Upper lobe of left lung (tissue), 6 donors: ENCODE measurements around the gene AFF3. TPM values are rescaled to one million over a fixed set of nuclear protein-coding genes. Genes with fewer than 3 reads are reported as not detected.

Experiments
- ATAC-seq, 2 donors: fragments of 200-7000 bp; cut with Tn5 transposase; one replicate each; pipeline ENCODE4 v1.9.1; 2022; ENCODE audit warnings: mild to moderate bottlenecking in 2 of 2, moderate library complexity in 2 of 2; ENCODE audit not compliant: low FRiP score in 2 of 2
- DNase-seq, 2 donors: peaks; one replicate each; pipeline ENCODE4 v3.0.0-alpha.2; 2019 to 2020
- H3K27ac ChIP-seq, 4 donors: fragments of 200-600 bp; sonication (generic); one replicate each; pipeline ENCODE4 v1.5.1; 2016 to 2019
- H3K27me3 ChIP-seq, 4 donors: fragments of 200-600 bp; sonication (generic); one replicate each; pipeline ENCODE4 v1.5.1; 2017 to 2019
- H3K36me3 ChIP-seq, 4 donors: fragments of 200-600 bp; sonication (generic); one replicate each; pipeline ENCODE4 v1.5.1; 2016 to 2019
- H3K4me1 ChIP-seq, 4 donors: fragments of 200-600 bp; sonication (generic); one replicate each; pipeline ENCODE4 v1.5.1; 2018 to 2019
- H3K4me3 ChIP-seq, 4 donors: fragments of 200-600 bp; sonication (generic); one replicate each; pipeline ENCODE4 v1.5.1; 2017 to 2019; ENCODE audit warnings: mild to moderate bottlenecking in 2 of 4, moderate library complexity in 1 of 4
- H3K9me3 ChIP-seq, 4 donors: fragments of 200-600 bp; sonication (generic); one replicate each; pipeline ENCODE4 v1.5.1; 2018 to 2019
- EP300 ChIP-seq, 4 donors: sonication (generic); formaldehyde crosslinking; IDR thresholded peaks; one replicate each; pipeline ENCODE4 v1.5.1; 2017; ENCODE audit warnings: antibody characterized with exemption in 4 of 4, control low read depth in 2 of 4
- POLR2A ChIP-seq, 4 donors: fragments of 450-650 bp; IDR thresholded peaks; one replicate each; pipeline ENCODE4 v1.5.1; 2016 to 2017; ENCODE audit warnings: antibody characterized with exemption in 4 of 4, mild to moderate bottlenecking in 2 of 4
- POLR2AphosphoS5 ChIP-seq, 2 donors: sonication (generic); formaldehyde crosslinking; IDR thresholded peaks; one replicate each; pipeline ENCODE4 v1.5.1; 2017; ENCODE audit warnings: antibody characterized with exemption in 2 of 2
- WGBS, 2 donors: methylation state at CpG; one replicate each; pipeline ENCODE4 v1.1.5; 2017 to 2018; 5-methylcytosine and 5-hydroxymethylcytosine counted together
- total RNA-seq, 6 donors: library from RNA; depleted of rRNA in 4 of 6; stranded (reverse); fragments of >200 nt in 4 of 6; gene quantifications; one replicate each; pipeline versions ENCODE4 v1.1.0 to v1.2.1, GENCODE V29; 2016 to 2021
- TF ChIP-seq, protein P1 (sequence below), 6 experiments: fragments of 450-650 bp in 4 of 6; fragments of 200-600 bp in 2 of 6; sonication (generic) in 2 of 6; IDR thresholded peaks; one replicate each; pipeline ENCODE4 v1.5.1; 2016 to 2019; ENCODE audit warnings: antibody characterized with exemption in 6 of 6
- donor health status: DM: no; HTN: no; CAD: no; lungs with moderate emphysema.
- donor health status: DM: no; HTN: yes; CAD: no; lungs with severe emphysema.

AFF3 gene
- total RNA-seq, 6 donors from 2014 or later, result 21.0 to 195 (median 47.9) TPM

- Histone ChIP-seq H3K9me3 (no peaks in the 10 kb centered on the region), H3K4me1 (no peaks in the 10 kb centered on the region), H3K4me3 (no peak overlapping the region), H3K27me3 (no peaks in the 10 kb centered on the region), H3K36me3 (no peaks in the 10 kb centered on the region), H3K27ac (no peak overlapping the region)
- ATAC-seq (peak in 1 of 2 donors; percentile 60), DNase-seq (no peak)
- WGBS, 2 donors, result 91 to 97% methylated on average over 1 of the region's 1 CpG
- no peak for TF ChIP-seq EP300 (IDR thresholded peaks at IDR 0.05)
- no peak for TF ChIP-seq POLR2A (IDR thresholded peaks at IDR 0.05)
- TF ChIP-seq POLR2AphosphoS5 (IDR thresholded peaks at IDR 0.05), result no peak
- TF ChIP-seq, protein P1, sequence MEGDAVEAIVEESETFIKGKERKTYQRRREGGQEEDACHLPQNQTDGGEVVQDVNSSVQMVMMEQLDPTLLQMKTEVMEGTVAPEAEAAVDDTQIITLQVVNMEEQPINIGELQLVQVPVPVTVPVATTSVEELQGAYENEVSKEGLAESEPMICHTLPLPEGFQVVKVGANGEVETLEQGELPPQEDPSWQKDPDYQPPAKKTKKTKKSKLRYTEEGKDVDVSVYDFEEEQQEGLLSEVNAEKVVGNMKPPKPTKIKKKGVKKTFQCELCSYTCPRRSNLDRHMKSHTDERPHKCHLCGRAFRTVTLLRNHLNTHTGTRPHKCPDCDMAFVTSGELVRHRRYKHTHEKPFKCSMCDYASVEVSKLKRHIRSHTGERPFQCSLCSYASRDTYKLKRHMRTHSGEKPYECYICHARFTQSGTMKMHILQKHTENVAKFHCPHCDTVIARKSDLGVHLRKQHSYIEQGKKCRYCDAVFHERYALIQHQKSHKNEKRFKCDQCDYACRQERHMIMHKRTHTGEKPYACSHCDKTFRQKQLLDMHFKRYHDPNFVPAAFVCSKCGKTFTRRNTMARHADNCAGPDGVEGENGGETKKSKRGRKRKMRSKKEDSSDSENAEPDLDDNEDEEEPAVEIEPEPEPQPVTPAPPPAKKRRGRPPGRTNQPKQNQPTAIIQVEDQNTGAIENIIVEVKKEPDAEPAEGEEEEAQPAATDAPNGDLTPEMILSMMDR (IDR thresholded peaks at IDR 0.05), result no peak
Observed at GRCh38 chr2:99707592-99707991, 434.8 kb downstream of the AFF3 start.

DNA sequence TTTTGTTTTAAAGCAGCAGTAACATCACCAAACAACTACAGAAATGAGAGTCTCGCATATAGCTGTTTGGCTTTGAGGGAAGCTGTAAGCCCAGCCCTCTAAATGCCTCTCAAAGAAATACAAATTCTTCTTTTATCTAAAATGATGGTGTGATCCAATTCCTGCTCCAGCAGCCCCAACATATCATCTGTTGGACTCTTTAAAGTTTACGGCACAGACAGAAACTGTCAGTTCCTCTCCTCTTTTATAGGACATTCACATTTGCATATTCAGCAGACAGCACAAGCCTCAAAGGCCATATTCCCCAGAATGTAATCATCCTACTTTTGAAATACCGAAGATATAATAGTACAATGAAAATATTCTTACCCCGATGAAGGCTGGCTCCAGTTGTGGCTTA, 435.7 kb downstream of the AFF3 start:
- no peaks in the 10 kb centered on the region for H3K27me3 ChIP-seq
- TF ChIP-seq POLR2A (IDR thresholded peaks at IDR 0.05), result no peak
- TF ChIP-seq, protein P1 (IDR thresholded peaks at IDR 0.05), result no peak
- no peak overlapping the region for H3K4me3 ChIP-seq
- DNase-seq, result no peak
- H3K4me1 ChIP-seq, result no peaks in the 10 kb centered on the region
- ATAC-seq, result peak in 1 of 2 donors; percentile 41
- H3K27ac ChIP-seq, result no peak overlapping the region
- WGBS, 2 donors, result 71 to 79% methylated on average over 4 of the region's 4 CpGs
- no peaks in the 10 kb centered on the region for H3K36me3 ChIP-seq
- no peaks in the 10 kb centered on the region for H3K9me3 ChIP-seq

DNA sequence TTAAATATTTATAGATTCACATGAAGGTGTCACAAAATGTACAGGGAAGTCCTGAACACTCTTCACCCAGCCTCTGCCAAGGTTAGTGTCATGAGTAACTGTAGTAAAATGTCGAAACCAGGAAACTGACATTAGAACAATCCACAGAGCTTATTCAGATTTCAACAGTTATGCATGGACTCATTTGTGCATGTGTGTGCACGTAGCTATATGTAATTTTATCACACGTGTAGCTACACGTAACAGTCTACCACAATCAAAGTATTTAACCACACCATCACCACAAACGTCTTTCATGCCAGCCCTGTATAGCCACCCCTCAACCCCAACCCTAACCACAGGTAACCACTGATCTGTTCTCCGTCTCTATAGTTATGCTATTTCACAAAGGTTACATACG, 440.9 kb downstream of the AFF3 start:
- no peak overlapping the region for H3K27ac ChIP-seq
- H3K9me3 ChIP-seq, result no peaks in the 10 kb centered on the region
- no peaks in the 10 kb centered on the region for H3K27me3 ChIP-seq
- no peak overlapping the region for H3K4me3 ChIP-seq
- ATAC-seq (no peak), DNase-seq (no peak)
- peaks cover 0 to 3% (median 0%) of the 10 kb centered on the region in 4 donors for H3K36me3 ChIP-seq
- 58 to 84% methylated on average over 7 of the region's 7 CpGs for WGBS, 2 donors
- TF ChIP-seq POLR2AphosphoS5 (IDR thresholded peaks at IDR 0.05) (no peak), EP300 (IDR thresholded peaks at IDR 0.05) (no peak), POLR2A (IDR thresholded peaks at IDR 0.05) (no peak)
- TF ChIP-seq, protein P1 (IDR thresholded peaks at IDR 0.05), result no peak
- H3K4me1 ChIP-seq, result no peaks in the 10 kb centered on the region

- ATAC-seq, result no peak
- no peak for TF ChIP-seq POLR2AphosphoS5 (IDR thresholded peaks at IDR 0.05)
- TF ChIP-seq EP300 (IDR thresholded peaks at IDR 0.05), result no peak
- TF ChIP-seq, protein P1 (IDR thresholded peaks at IDR 0.05), result no peak
- no peak for TF ChIP-seq POLR2A (IDR thresholded peaks at IDR 0.05)
- WGBS, 2 donors, result 87 to 88% methylated on average over 14 of the region's 14 CpGs
Observed at GRCh38 chr2:99700482-99701398, 441.6 kb downstream of the AFF3 start.

More at GRCh38 chr2:99700482-99701398, 441.6 kb downstream of the AFF3 start:
- H3K9me3 ChIP-seq, result no peaks in the 10 kb centered on the region
- H3K27ac ChIP-seq, result no peak overlapping the region
- no peaks in the 10 kb centered on the region for H3K27me3 ChIP-seq
- DNase-seq, result no peak
- H3K4me3 ChIP-seq, result no peak overlapping the region
- peaks cover 0 to 3% (median 0%) of the 10 kb centered on the region in 4 donors for H3K36me3 ChIP-seq
- H3K4me1 ChIP-seq, result no peaks in the 10 kb centered on the region
